Endometrium (tissue), 2 donors: Measurements from ENCODE around the gene MED25.

Source experiments
- FAIRE-seq: peaks from 2 replicates; lab custom pipeline; 2012; peaks lifted over from hg19 to GRCh38; lab: Jason Lieb, UNC
- donor health status: control.
- donor health status: control.

The MED25 gene

GRCh38 chr19:49799271-49799797, 18.8 kb upstream of the MED25 start:
- FAIRE-seq, result no peak

DNA sequence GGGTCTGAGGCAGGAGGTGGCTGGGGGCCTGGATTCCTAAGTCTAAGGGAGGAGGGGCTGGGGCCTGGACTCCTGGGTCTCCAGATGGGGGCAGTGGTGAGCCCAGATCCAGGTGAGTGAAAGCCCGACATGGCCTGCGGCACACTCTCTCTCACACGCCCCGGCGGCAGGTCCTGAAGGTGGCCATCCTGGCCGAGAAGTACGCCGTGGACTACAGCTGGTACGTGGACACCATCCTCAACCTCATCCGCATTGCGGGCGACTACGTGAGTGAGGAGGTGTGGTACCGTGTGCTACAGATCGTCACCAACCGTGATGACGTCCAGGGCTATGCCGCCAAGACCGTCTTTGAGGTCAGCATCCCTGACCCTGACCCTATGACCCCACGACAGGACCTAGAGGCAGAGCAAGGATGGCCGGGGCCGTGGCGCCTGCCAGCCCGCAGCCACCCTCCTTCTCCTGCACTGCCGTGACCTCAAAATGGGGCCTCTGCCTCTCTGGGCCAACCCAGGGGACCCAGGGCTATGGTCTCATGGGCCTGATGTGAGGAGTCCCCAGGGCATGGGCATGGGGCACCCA, 18.2 kb upstream of the MED25 start:
- FAIRE-seq, result no peak

DNA sequence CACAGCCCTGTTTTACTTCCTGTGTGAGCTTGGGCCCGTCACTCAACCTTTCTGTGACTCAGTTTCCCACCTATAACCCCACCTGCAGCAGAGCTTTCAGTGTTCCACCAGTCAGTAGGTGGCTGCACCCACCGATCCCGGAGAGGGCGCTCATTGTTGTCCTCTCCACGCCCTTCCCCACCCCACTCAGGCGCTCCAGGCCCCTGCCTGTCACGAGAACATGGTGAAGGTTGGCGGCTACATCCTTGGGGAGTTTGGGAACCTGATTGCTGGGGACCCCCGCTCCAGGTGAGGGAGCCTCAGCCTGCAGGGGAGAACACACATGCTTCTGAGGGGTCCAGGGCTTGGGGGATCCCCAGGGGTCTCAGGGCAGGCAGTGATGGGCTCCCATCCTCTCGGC, 17.3 kb upstream of the MED25 start:
- FAIRE-seq, result no peak

DNA sequence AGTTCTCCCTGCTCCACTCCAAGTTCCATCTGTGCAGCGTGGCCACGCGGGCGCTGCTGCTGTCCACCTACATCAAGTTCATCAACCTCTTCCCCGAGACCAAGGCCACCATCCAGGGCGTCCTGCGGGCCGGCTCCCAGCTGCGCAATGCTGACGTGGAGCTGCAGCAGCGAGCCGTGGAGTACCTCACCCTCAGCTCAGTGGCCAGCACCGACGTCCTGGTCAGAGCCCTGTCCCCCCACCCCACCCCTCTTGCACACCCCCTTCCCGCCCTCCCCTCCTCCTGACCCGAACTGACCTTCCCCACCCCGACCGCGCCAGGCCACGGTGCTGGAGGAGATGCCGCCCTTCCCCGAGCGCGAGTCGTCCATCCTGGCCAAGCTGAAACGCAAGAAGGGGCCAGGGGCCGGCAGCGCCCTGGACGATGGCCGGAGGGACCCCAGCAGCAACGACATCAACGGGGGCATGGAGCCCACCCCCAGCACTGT, 16.6 kb upstream of the MED25 start:
- no peak for FAIRE-seq

- no peak for FAIRE-seq
These were observed 16.0 kb upstream of the MED25 start for GRCh38 chr19:49801966-49802661.

DNA sequence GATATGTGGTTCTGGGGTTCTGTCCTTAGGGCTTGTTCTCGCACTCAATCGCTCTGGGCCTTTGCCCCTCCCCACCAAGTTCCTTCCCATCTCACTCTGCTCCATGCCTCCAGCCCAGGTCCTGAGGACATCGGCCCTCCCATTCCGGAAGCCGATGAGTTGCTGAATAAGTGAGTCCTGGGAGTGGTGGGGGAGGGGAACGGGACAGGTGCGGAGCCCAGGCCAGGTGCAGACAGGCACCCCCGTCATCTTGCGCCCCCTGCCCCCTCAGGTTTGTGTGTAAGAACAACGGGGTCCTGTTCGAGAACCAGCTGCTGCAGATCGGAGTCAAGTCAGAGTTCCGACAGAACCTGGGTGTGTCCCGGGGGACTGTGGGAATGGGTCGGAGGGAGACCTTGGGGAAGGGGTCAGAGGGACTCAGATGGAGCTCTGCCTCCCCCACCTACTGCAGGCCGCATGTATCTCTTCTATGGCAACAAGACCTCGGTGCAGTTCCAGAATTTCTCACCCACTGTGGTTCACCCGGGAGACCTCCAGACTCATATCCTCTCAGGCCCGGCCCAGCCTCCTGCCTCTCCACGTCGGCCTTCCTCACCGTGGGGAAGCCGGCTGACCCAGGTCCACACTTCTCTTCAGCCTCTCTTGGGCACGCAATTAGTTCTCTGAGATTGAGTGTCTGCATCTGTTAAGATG, 15.1 kb upstream of the MED25 start:
- no peak for FAIRE-seq

GRCh38 chr19:49803529-49803856, 14.6 kb upstream of the MED25 start:
- FAIRE-seq, result no peak

DNA sequence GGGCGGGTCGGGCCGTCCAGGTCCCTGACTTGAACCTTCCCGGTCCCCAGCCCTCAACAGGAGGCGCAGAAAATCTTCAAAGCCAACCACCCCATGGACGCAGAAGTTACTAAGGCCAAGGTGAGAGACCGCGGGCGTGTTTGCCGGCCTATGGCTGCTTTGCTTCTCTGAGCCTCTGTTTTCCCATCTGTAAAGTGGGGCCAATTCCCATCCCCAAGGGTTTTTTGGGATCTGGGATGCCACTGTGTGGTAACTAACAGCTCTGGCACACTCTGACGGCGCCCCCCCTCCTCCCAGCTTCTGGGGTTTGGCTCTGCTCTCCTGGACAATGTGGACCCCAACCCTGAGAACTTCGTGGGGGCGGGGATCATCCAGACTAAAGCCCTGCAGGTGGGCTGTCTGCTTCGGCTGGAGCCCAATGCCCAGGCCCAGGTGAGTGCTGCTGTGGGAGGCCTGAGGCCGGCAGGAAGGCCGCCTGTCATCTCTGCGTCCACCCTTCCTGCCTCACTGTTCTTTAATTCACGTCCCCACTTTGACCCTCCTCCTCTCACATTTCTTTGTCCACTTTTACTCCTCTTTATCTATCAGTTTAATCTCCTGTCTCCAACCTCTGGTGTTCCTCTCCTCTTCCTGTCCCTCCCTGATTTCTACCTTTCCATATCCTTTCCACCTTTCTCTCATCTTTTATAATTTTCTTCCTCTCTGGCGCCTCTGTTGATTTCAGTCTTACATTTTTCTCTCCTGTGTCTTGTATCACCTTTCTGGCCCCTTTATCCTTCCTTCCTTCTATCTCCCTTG, 12.1 kb upstream of the MED25 start:
- FAIRE-seq, result no peak

DNA sequence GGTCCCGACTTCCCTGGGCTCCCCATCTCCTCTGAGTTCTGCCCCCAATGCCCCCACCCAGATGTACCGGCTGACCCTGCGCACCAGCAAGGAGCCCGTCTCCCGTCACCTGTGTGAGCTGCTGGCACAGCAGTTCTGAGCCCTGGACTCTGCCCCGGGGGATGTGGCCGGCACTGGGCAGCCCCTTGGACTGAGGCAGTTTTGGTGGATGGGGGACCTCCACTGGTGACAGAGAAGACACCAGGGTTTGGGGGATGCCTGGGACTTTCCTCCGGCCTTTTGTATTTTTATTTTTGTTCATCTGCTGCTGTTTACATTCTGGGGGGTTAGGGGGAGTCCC, 11.5 kb upstream of the MED25 start:
- no peak for FAIRE-seq

DNA sequence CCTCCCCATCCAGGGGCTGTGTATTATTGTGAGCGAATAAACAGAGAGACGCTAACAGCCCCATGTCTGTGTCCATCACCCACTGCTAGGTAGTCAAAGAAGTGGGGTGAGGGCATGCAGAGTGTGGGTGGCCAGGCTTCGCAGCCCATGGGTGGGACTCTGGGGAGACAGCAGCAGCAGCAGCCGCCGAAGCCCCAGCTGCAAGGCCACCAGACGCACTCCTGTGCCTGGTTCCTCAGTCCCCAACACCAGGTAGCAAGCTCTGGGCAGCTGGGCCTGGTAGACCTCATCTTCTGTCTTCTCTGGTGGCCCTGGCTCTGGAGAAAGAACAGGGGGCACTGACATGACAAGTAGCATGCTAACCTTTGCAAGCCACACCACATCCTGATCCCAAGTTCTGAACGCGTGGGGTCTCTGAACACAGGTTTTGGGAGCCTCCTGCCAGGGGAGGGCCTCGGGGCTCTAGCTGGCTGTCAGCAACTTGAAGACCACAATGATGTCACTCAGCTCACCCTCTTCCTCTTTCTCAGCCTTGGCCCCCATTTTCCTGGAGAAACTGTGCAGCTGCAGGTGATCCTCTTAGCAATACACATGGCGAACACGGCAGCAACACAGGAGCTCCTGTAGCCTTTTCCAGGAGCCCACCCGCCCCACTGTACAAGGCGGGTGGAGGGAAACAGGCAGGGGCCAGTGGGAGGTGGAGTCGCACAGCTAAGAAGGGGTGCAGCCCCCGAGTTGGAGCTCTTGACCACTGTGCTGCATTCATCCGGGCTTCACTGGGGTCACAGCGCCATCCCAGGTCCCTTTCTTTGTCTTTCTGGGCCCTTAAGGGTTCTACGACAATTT, 10.8 kb upstream of the MED25 start:
- FAIRE-seq, result no peak

DNA sequence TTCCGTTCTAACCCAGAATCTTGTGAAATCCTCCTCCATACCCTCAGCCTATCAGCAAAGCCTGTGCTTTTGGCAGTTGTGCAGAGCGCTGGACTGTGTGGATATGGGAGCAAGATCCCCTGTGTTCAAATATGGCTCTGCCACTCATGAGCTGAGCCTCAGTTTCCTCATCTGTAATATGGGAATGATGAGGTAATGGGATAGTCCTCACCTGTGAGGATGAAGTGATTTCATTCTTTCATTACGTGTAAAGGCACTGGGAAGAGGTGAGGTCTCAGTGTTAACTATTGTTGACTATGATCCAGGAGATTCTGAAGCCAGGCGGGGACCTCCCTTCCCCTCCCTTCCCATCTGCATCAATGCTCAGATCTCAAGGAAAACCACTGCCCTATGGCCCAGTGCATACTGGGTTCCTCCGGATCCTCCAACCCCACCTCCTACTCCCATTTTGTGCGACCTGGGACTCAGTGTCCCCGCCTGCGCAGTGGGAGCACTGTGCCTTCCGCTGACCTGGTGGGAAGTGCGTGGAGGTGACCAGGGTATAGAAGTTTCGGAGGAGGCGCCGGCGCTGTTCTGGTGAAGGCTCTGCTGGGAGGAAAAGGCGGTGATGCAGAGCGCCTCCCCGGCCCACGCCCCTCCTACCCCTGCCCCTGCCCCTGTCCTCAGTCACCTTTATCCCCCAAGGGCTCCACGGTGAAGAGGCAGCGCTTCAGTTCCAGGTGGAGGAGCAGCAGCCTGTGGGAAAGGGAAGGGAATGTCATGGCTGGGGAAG, 10.0 kb upstream of the MED25 start:
- FAIRE-seq, result no peak

DNA sequence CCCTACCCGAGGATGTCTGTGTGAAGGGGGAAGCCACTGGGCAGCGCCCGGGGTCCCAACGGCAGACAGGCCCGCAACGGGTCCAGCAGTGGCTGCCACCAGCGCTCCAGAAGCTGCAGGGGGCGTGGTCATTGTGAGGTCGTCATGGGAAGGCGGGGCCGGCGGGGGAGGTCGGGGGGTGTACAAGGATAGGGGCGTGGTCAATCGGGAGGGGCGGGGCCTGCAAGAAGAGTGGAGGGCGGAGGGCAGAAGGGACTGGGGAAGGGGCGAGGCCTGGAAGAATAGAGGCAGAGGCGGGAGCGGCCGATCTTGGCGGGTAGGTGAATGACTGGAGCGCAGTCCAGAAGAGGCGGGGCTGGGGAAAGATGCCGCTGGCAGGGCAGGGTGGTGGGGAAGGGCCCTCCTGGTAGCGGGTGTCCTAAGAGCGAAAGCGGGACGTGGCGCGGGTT, 9.4 kb upstream of the MED25 start:
- FAIRE-seq, result no peak

DNA sequence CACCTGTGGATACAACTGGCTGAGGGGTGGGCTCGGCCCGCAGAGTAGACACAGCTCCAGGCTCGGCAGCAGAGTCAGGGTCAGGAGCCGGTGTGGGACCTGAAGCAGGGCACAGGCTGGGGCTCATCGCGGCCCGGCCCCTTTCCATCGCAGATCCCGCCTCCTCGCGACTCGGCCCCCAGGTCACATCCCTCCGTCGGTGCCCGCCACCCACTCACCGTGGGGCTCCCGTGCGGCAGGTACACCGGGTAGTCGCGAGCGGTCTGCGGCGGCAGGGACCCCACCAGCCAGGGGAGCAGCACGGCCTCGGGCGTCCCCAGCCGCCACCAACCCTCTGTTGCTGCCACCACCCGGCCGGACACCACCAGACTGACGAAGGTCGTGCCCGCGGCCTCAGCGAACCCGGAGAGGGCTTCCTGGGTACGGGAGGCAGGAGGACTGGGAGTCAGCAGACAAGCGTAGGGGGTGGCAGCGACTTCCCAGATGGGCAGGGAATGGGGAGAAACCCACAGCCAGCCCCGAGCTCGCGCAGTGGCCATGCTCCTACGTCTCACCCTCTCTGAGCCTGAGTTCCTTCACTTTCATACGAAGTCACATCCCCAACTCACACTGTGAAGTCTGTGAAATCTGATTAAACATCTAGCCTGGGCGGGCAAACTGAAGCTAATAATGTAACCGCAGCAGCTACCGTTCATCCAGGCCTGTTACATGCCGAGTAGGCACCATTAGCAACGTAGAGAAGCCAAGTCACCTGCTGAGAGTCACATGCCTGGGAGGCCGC, 8.7 kb upstream of the MED25 start:
- no peak for FAIRE-seq

GRCh38 chr19:49809941-49810389, 8.1 kb upstream of the MED25 start:
- FAIRE-seq, result no peak

DNA sequence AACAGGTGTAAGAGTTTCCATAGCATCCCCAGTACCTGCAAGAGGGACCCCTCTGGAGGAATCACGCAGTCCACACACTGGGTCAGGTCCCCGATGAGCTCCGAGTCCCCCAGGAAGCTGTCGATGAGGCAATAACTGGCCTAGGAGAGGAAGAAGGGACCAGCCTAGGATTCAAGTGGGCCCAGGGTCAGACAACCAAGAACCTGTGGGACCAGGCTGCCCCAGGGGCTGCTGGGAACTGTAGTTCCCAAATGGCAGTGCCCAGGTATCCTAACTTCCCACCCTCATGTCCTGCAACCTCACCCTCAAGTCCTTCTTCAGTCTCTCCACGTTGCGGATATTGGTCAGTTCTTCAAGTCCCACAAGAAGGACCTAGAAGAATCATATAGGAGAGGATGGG, 6.8 kb upstream of the MED25 start:
- FAIRE-seq, result no peak

DNA sequence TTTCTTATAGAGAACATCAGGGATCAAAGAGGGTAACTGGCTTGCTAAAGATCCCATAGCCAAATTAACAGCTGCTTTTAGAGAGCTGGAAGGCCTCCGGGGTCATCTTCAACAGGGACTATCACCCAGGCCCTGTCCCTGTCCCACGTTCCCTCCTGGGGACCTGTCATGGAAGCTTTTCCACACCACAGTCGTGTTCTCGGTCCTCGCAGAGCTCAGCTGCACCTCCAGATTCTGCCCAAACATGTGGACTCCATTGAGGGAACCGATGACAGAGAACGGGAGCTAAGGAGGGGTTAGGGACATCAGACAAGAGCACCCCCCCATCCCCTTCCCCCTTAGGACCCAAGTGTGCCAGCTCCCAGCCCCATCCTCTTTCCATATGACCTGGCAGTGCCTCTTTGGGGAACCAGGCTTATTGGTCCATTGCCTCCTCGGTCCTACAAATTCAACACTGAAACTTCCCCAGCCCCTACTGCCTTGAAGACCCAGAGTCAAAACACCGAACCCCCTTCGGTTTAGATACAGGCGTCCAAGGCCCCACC, 5.6 kb upstream of the MED25 start:
- no peak for FAIRE-seq

DNA sequence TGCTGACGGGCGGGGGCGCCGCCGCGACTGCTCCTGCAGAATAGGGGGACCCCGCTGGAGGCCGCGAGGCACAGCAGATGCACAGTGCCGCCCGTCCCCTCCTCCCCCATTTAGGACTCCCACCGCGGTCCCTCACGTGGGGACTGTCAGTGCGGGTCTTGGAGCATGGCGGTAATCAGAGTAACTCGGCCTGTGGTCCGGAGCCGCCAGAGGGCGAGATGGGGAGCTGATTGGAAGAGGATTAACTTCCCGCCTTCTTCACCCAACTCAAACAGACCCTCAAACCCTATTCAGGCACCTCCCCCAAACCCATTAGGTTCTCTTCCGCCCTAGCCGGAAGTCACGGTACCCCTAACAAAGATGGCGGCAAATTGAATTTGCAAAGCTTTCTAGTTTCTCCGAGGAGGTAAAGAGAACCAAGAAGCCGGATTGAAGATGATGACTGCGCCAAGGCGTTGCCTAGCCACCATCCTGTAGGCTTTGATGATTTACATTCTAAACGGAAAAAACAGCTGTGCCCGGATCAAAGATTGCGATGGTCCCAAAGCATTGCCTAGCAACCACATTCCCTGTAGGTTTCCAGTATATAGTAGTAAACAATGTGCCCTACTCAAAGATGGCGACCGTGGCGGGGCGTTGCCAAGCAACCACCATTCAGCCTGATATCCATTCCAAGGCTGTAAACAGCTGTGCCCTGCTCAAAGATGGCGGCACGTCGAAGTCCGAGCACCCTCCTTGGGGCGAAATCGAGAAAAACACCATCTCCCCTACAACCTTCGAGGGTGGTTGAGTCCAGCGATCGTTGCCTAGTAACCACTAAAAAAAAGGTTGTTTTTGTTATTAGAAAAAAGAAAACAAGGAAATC, 4.9 kb upstream of the MED25 start, which contains the start of gene FUZ:
TSS of gene FUZ (minus strand) at position 296 of the 865 bp plus-strand sequence. CDS start at position 110, 186 bp downstream.
- peak; percentile 99 for FAIRE-seq

GRCh38 chr19:49814010-49814409, 4.1 kb upstream of the MED25 start:
- FAIRE-seq, result no peak

DNA sequence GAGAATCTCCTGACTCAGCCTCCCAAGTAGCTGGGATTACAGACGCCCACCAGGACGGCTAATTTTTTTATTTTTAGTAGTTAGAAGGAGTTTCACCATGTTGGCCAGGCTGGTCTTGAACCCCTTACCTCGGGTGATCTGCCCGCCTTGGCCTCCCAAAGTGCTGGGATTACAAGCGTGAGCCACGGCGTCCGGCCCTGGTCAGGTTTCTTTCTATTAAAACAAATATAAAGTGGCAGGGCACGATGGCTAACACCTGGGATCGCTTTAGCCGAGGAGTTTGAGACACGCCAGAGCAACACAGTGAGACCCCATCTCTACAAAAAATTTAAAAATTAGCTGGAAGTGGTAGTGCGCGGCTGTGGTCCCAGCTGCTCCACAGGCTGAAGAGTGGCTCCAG, 1.5 kb upstream of the MED25 start:
- FAIRE-seq, result no peak
